Renal cortex interstitium (tissue), 15 donors: ENCODE data around the gene DIS3L. TPM values are rescaled to one million over a fixed set of nuclear protein-coding genes. Genes with fewer than 3 reads are reported as not detected.
"Not testable (repeated sequence)": the region's sequence is repeated elsewhere in the genome, so short reads cannot be mapped to it uniquely, and the experiment has no call there.

Experiments used
- DNase-seq, 11 donors: peaks; one replicate each; pipeline ENCODE4 v3.0.0-alpha.2; 2013; ENCODE audit warnings: low read depth in 9 of 11, low spot score in 4 of 11; ENCODE audit errors: extremely low read depth in 1 of 11
- long read RNA-seq, 16 experiments: transcript quantifications; one replicate each; lab custom pipeline, GENCODE V29; 2026
- polyA plus RNA-seq, 3 donors: library from polyadenylated mRNA; unstranded; fragments of 120-200 nt; gene quantifications; one replicate each; pipeline ENCODE4 v1.2.1, GENCODE V29; 2013; ENCODE audit not compliant: insufficient read length in 3 of 3

The DIS3L gene
- polyA plus RNA-seq = 10 to 100 TPM; 34.1 to 43.6 (median 39.9) TPM
- long read RNA-seq, donor 1, partial matches to known transcripts = 0 of 4 reads
- long read RNA-seq, donor 1, other reads (novel, unspliced or antisense) = 0 of 4 reads
- long read RNA-seq, donor 2, partial matches to known transcripts = 6 of 6 reads
- long read RNA-seq, donor 2, other reads (novel, unspliced or antisense) = 0 of 6 reads
- long read RNA-seq, donor 3, transcript DIS3L-202 (17 exons, 3,647 nt) = major isoform, 5 of 10 reads
- long read RNA-seq, donor 3, partial matches to known transcripts = 5 of 10 reads
- long read RNA-seq, donor 3, other reads (novel, unspliced or antisense) = 0 of 10 reads
- long read RNA-seq, donor 4, partial matches to known transcripts = 8 of 15 reads
- long read RNA-seq, donor 4, other reads (novel, unspliced or antisense) = 6 of 15 reads
- long read RNA-seq, donor 5 = 0 reads
- long read RNA-seq, donor 6, partial matches to known transcripts = 14 of 22 reads
- long read RNA-seq, donor 6, other reads (novel, unspliced or antisense) = 6 of 22 reads
- long read RNA-seq, donor 7, transcript DIS3L-202 (17 exons, 3,647 nt) = major isoform, 5 of 14 reads
- long read RNA-seq, donor 7, partial matches to known transcripts = 8 of 14 reads
- long read RNA-seq, donor 7, other reads (novel, unspliced or antisense) = 0 of 14 reads
- long read RNA-seq, donor 8 = 0 reads
- long read RNA-seq, donor 9, transcript DIS3L-202 (17 exons, 3,647 nt) = major isoform, 5 of 18 reads
- long read RNA-seq, donor 9, partial matches to known transcripts = 13 of 18 reads
- long read RNA-seq, donor 9, other reads (novel, unspliced or antisense) = 0 of 18 reads
- long read RNA-seq, donor 10, partial matches to known transcripts = 0 of 4 reads
- long read RNA-seq, donor 10, other reads (novel, unspliced or antisense) = 0 of 4 reads
- long read RNA-seq, donor 11 = 0 reads
- long read RNA-seq, donor 12, partial matches to known transcripts = 7 of 8 reads
- long read RNA-seq, donor 12, other reads (novel, unspliced or antisense) = 0 of 8 reads
- long read RNA-seq, donor 13 = 0 reads
- long read RNA-seq, donor 14 = 0 reads
- long read RNA-seq, donor 15, partial matches to known transcripts = 0 of 1 reads
- long read RNA-seq, donor 15, other reads (novel, unspliced or antisense) = 0 of 1 reads
- long read RNA-seq, donor 16, transcript DIS3L-202 (17 exons, 3,647 nt) = major isoform, 7 of 55 reads
- long read RNA-seq, donor 16, partial matches to known transcripts = 41 of 55 reads
- long read RNA-seq, donor 16, other reads (novel, unspliced or antisense) = 5 of 55 reads

DNA sequence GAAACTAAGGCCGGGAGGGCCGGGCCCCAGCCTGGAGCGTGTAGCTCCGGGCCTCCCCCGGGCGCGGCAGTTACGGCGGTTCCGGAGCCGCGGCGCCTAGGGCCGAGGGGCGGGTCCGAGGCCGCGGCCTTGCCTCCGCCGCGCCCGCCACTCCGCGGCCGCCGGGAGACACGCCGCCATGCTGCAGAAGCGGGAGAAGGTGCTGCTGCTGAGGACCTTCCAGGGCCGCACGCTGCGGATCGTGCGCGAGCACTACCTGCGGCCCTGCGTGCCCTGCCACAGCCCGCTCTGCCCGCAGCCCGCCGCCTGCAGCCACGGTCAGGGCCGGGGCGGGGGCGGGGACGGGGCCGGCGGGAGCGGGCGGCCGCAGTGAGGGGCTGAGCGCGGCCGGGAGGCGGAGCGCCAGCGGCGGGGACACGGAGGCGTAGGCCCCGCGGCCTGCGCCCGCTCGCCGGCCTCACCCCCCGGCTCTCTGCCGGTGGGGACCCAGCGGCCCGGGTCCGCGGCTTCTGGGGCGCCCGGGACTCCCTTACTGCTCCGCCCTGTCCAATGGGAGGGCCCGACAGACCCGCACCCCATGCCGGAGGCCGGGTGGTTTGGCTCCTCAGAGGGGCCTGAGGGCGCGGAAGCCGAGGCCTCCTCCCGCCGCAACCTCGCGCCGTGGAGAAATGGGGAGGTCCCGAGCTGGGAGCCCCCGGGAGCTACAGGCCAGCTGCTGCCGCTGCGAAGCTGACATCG lies at the start of gene DIS3L:
DIS3L (plus strand) TSS at position 150 of the 738 bp plus-strand sequence; CDS start at position 179, 29 bp downstream.
- DNase-seq = peak in 5 of 11 donors; percentile 30 to 58 (median 43)

DNA sequence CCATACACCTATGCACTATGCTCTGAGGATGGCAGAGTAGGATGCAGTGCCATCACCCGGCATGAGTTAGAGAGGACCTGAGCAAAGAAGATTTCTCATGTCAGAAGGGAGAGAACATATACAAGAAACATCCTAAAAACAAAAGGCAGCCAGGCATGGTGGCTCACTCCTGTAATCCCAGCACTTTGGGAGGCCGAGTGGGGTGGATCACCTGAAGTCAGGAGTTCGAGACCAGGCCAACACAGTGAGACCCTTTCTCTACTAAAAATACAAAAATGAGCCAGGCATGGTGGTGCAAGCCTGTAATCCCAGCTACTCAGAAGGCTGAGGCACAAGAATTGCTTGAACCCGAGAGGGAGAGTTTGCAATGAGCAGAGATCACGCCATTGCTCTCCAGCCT lies 47.5 kb upstream of the DIS3L start:
- not testable (repeated sequence) for DNase-seq

DNA sequence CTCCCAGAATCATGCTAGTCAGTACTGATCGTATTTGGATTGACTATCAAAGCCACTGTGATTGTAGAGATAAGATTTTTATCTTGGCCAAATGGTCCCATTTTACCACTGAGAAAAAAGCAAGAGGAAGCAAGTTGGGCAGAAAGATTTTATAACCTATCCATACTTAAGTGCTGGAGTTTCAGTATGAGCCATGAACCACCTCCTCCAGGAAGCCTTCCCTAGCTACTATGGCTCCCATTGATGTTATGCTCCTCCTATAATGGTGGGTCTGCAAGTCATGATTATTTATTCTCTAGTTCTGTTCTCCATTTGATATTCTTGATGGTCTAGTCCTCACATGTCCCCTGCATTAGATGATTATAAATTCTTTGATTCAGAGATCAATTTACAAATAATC lies 46.4 kb upstream of the DIS3L start:
- DNase-seq = no peak

DNA sequence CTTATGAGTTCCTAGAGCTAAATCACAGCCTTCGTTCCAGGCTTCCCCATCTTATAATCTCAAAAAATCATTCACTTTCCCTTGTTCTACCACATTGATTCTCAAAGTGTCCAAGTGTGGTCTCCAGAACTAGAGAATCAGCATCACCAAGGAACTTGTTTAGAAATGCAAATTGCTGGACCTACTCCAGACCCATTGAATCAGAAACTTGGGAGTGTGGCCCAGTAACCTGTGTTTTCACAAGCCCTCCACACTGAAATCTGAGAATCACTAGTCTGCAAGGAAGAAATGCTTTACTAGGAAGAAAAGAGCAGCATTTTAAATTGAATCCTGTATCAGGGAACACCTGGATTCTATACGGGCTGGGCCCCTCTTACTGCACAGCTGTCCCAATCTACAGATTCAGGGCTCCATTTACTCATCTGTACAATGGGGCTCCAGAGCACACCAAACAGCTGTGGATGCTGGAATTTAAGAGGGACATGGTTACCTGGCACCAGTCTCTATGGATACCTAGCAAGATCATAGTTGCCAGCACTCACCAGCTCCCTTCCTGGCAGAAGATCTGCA lies 43.7 kb upstream of the DIS3L start:
- DNase-seq = no peak

DNA sequence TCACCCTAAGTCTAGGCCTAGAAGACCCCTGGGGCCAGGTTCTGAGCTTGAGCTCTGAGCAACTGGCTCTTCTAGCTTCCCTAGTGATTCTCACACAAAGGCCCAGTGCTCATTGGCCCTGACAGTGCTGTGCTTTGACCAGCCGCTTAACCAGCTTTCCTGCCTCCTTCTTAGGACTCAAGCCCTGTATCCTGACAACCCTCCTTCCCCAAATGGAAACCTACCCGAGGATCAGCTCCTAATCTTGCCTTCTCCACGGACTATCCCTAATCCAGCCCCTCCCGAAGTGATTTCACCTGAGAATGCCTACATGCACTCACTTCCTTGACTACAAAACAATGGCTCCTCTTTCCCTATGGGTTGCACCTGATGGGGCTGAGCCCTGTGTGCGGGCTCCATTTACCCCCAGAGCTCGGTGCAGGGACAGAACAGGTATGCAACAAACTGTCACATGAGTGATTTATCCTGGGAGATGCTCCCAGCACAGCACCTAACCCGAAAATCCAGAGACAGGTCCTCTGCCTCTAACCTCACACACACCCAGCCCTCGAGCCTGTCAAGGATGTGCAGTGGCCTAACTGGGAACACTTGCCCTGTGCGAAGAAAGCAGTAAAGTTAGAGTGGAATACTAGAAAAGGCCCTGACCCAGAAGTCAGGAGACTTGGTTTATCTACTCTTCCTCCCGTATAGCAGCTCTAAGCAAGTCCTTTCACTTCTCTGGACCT lies 42.1 kb upstream of the DIS3L start:
- no peak for DNase-seq

DNA sequence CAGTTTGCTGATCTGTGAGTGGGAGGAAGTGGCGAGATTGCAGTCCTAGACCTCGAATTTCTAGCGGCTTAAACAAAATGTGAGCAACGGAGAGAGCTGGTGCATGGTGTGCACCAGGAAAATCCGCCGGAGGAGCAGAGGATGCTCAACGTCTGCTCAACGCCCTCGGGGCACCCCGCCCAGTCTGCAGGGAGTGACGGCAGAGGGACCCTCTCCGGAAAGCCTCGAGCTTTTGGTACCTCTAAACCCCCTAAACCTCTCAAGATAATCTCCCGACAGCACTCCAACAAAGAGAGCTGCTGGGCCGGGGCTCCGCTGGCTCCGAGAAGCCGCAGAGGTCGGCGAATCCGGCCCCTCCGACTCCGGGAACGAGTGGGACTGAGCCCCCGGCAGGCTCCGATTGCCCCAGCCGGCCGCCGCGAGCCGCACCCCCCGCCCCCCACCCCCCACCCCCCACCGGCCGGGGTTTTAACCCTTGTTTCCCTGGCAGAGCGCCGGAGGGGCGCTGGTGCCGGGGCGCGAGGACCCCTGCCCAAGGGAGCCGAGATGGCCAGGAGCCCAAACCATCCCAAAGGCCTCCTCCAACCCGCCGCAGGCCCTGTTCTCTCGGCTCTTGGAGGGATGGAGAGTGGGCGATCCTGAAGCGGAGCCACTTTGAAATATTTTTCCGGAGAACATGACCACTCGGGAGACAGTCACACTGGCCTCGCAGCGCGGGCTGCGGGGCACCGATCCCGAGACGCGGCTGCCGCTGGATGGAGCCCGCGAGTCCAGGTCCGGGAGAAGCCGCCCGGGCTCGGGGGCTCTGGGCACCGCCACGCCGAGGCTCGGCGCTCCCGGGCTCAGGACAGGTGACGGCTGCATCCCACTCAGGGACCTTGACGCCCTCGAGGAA lies 41.3 kb upstream of the DIS3L start:
- DNase-seq = peak in 4 of 11 donors; percentile 25 to 49 (median 36)

DNA sequence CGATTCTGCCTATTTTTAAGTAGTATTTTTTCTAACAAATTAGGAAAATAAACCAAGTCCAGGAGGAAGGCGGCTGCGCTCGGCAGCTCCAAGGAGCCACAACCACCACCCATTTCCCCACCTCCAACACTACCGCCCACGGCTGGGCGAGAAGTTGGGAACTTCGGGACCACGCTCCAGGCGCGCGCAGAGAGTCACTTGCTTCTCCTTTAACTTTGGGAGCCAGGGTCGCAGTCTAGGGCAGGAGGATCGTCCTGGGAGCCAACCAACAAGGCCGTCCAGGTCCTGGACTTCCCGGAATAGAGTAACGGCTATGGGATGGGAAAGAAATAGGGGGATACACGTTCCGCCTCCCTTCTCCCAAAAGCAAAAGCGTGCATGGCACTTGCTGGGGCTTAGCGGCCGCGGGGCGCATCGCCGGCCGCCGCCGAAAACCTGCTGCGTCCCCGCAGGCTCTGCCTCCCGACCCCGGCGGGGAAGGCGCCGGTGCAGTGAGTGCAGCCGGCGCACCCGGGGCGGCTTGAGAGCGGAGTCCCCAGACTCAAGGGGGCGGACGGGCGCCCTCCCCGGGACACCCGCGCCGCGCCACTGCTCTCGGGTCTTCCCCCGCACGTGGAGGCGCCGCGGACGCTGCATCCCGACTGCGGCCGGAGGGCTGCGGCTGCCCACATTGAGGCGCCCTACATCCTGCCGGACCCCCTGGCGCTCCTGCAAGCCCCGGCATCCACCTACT lies 40.5 kb upstream of the DIS3L start:
- DNase-seq = peak in 3 of 11 donors; percentile 9 to 28 (median 13)

DNA sequence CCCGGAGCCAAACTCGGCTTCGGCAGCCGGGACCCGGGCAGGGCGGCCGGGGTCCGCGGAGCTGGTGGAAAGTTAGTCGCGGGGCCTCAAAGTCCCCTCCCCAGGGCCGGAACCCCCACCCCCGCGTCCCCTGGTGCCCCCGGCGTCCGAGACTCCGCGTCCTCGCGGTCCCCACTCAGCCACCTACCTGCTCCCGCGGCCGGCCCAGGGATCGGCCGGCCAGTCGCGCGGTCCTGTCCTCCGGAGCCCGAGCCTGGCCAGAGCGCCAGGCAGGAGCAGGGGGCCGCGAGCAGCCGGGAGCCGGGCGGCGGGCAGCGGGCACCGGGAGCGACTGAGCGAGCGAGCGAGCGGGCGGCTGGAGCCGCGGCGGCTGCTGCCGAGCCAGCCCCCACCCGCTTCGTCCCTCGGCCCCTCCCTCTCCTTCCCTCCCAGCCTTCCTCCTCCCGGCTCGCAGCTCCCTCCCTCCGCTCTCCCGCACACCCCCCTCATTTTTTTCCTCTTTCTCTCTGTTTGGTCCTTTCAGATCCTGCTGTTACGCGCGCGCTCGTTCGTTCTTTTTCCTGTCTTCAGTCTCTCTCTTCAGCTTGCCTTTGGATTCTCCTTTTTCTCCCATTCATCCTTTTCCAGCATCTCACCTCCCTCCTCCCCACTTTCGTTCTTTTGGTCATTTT lies 39.8 kb upstream of the DIS3L start, which contains the start of gene MEGF11:
MEGF11 (minus strand) TSS at position 333 of the 671 bp plus-strand sequence. CDS start 125,347 bp downstream, outside the sequence.
- peak in 2 of 11 donors; percentile 32 to 33 for DNase-seq

DNA sequence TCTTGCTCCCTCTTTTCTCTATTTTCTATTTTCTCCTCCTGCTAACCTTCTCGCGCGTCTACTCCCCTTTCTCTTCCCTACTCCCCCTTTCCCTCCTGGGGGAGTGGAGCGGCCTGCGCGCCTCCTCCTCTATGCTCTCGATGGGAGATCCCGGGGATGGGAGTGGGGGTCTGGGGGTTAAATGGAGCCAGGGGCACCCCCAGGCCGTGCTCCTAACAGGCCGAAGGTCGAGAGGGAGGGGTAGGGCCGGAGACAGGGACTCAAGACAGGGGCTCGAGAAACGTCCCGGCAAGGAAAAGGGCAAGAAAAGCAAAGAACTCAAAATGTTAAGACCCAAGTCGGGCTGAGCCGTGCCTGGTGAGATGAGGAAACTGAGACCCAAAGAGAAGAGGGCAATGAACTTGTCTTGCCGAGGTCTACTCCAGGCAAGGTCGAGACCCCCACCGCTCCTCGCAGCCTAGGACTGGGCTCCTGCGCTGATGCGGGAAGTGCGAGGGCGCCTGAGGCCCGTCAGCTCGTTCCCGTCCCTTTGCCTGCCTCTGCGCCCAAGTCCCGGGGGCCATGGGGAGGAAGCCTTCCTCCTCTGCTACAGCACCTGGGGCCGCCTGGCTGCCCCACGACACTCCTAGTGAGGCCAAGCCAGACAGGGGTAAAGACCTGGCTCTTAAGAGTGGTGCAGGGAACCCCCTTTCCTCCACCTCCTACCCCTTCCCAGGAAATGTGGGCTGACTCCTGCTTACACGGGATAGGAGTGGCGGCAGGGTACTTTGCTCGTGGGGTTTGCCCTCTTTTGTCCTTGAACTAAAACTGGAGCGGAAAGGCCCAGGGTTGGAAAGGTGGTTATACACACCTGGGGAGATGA lies 39.0 kb upstream of the DIS3L start:
- no peak for DNase-seq

DNA sequence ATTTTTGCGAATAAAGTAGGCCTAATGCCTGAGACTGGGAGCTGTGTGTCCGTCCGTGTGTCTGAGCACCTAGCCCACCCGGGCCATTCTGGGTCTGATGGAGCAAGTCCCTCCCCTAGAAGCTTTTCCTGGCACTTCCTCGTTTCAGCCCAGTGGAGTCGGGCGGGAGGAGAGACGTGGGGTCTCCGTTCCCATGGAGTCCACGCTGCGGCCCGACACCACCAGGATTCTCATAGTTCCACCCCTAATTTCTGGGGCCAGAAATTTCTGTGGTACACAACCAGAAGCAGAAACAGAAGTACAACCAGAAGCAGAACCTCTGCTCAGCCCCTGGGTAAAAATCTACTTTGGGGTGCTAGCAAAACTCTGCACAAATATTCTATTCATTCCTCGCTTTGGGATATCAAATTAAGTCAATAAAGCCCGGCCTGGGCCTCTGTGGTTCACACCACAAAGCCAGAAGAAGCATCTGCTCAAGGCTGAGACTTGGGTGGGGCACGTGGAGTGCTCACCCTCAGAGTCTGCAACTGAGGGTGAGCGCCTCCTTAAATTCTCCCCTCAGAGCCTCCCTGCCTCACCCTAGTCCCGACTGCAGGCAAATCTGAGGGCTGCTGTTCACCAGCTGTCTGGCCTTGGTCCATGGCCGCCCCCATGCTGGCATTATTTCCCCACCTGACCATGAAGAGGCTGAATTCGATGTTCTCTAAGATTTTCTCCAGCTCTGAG lies 38.3 kb upstream of the DIS3L start:
- no peak for DNase-seq

DNA sequence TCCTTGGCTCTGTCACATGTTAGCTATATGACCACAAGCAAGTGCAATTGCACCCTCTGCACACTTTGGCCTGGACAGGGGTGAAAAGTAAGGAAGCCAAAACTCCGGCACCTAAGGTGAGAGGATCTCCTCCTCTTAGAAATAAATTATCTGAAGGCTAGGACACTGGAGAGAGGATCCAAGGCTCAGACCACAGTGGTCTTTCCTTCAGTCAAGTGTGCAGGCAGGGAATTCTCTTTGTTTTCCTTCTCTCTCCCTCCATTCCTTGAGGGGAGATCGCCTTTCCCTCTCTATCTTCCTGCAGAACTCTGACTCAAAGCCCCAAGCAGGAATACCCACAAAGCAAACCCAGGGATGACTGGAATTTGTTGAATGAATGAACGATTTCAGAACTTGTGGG lies 36.7 kb upstream of the DIS3L start:
- DNase-seq = no peak

DNA sequence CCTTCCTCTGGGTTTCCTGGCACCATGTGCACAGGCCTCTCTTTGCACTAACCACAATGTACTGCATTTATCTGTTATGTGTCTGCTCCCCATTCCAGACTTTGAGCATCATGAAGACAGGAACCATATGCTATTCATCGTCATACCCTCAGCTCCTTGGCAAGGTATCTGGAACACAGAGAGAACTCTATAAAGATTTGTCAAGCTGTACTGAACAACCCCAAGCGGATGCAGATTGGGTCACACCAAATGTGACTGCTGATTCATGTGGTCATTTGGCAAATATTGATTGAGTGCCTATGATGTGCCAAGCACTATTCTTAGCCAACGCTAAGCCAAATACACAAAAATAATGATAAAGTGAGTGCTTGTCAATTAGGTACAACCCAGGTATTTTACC lies 32.3 kb upstream of the DIS3L start:
- DNase-seq = no peak

DNA sequence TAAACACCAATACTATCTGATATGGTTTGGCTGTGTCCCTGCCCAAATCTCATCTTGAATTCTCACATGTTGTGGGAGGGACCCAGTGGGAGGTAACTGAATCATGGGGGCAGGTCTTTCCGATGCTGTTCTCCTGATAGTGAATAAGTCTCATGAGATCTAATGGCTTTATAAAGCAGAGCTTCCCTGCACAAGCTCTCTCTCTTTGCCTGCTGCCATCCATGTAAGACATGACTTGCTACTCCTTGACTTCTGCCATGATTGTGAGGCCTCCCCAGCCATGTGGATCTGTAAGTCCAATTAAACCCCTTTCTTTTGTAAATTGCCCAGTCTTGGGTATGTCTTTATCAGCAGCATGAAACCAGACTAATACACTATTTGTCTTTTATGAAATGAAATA lies 30.5 kb upstream of the DIS3L start:
- not testable (repeated sequence) for DNase-seq
